Esophagus muscularis mucosa (tissue), 4 donors: ENCODE data around the gene ADAMTSL5. TPM values are rescaled to one million over a fixed set of nuclear protein-coding genes. Genes with fewer than 3 reads are reported as not detected.

Experiments used
- DNase-seq: peaks from one replicate; pipeline ENCODE4 v3.0.0-alpha.2; 2017; ENCODE audit errors: extremely low spot score
- H3K27ac ChIP-seq, 4 donors: fragments of 200-600 bp; sonication (generic); replicated peaks in 1 of 4; 1 replicate in 3 of 4; 2 replicates in 1 of 4; pipeline ENCODE4 v1.5.1; 2016 to 2019; ENCODE audit warnings: mild to moderate bottlenecking in 1 of 4
- H3K27me3 ChIP-seq, 4 donors: fragments of 200-600 bp; sonication (generic); one replicate each; pipeline versions ENCODE4 v1.5.1 to v1.6.0; 2016 to 2019
- H3K36me3 ChIP-seq, 4 donors: fragments of 200-600 bp; sonication (generic); one replicate each; pipeline ENCODE4 v1.5.1; 2016 to 2019
- H3K4me1 ChIP-seq, 4 donors: fragments of 200-600 bp; sonication (generic); one replicate each; pipeline ENCODE4 v1.5.1; 2016 to 2019
- H3K4me3 ChIP-seq, 4 donors: fragments of 200-600 bp; sonication (generic); 1 replicate in 2 of 4; 2 replicates in 2 of 4; pipeline ENCODE4 v1.5.1; 2016 to 2019; ENCODE audit warnings: mild to moderate bottlenecking in 4 of 4, moderate library complexity in 1 of 4
- H3K9me3 ChIP-seq, 4 donors: fragments of 200-600 bp; sonication (generic); 1 replicate in 3 of 4; 2 replicates in 1 of 4; pipeline ENCODE4 v1.5.1; 2016 to 2019
- EP300 ChIP-seq: sonication (generic); formaldehyde crosslinking; IDR thresholded peaks from one replicate; pipeline ENCODE4 v1.6.1; 2017; ENCODE audit warnings: antibody characterized with exemption
- POLR2A ChIP-seq: fragments of 450-650 bp; IDR thresholded peaks from one replicate; pipeline ENCODE4 v1.6.1; 2017; ENCODE audit warnings: antibody characterized with exemption, moderate library complexity, mild to moderate bottlenecking, low read depth
- POLR2AphosphoS5 ChIP-seq, 2 donors: sonication (generic); formaldehyde crosslinking; IDR thresholded peaks; one replicate each; pipeline ENCODE4 v1.6.1; 2017; ENCODE audit warnings: antibody characterized with exemption in 2 of 2
- WGBS: methylation state at CpG from one replicate; pipeline ENCODE4 v1.1.5; 2018; 5-methylcytosine and 5-hydroxymethylcytosine counted together
- intact Hi-C: fragments of 100-400 bp; cut with DNase I; formaldehyde crosslinking; loops from one replicate; pipeline ENCODE4 v1.15.1; 2023
- total RNA-seq, 4 donors: library from RNA; depleted of rRNA; stranded (reverse); fragments of >200 nt; gene quantifications; one replicate each; pipeline versions ENCODE4 v1.1.0 to v1.2.1, GENCODE V29; 2016
- TF ChIP-seq, protein P1 (sequence below), 3 experiments: fragments of 200-600 bp in 2 of 3; fragments of 450-650 bp in 1 of 3; sonication (generic) in 2 of 3; IDR thresholded peaks; one replicate each; pipeline ENCODE4 v1.5.1; 2017 to 2019; ENCODE audit warnings: antibody characterized with exemption in 3 of 3, mild to moderate bottlenecking in 2 of 3, moderate library complexity in 1 of 3

ADAMTSL5 gene
- total RNA-seq, 4 donors from 2014 or later, result 3.9 to 5.9 (median 4.7) TPM

GRCh38 chr19:1456121-1456900, 56.5 kb downstream of the ADAMTSL5 start:
- DNase-seq, result no peak
- TF ChIP-seq, protein P1, sequence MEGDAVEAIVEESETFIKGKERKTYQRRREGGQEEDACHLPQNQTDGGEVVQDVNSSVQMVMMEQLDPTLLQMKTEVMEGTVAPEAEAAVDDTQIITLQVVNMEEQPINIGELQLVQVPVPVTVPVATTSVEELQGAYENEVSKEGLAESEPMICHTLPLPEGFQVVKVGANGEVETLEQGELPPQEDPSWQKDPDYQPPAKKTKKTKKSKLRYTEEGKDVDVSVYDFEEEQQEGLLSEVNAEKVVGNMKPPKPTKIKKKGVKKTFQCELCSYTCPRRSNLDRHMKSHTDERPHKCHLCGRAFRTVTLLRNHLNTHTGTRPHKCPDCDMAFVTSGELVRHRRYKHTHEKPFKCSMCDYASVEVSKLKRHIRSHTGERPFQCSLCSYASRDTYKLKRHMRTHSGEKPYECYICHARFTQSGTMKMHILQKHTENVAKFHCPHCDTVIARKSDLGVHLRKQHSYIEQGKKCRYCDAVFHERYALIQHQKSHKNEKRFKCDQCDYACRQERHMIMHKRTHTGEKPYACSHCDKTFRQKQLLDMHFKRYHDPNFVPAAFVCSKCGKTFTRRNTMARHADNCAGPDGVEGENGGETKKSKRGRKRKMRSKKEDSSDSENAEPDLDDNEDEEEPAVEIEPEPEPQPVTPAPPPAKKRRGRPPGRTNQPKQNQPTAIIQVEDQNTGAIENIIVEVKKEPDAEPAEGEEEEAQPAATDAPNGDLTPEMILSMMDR (IDR thresholded peaks at IDR 0.05), result no peak
- TF ChIP-seq POLR2A (no peak), EP300 (no peak), POLR2AphosphoS5 (IDR thresholded peaks at IDR 0.05) (no peak)
- H3K36me3 ChIP-seq, result peaks cover 0 to 16% (median 16%) of the 10 kb centered on the region in 4 donors
- H3K9me3 ChIP-seq, result no peaks in the 10 kb centered on the region
- WGBS, result 13% methylated on average over 6 of the region's 43 CpGs
- H3K27me3 ChIP-seq, result peaks cover 0 to 72% (median 63%) of the 10 kb centered on the region in 4 donors
- intact Hi-C loops, result no loop called here
- no peak overlapping the region for H3K4me3 ChIP-seq
- no peak overlapping the region for H3K27ac ChIP-seq
- H3K4me1 ChIP-seq, result peaks cover 8 to 51% (median 44%) of the 10 kb centered on the region in 4 donors

DNA sequence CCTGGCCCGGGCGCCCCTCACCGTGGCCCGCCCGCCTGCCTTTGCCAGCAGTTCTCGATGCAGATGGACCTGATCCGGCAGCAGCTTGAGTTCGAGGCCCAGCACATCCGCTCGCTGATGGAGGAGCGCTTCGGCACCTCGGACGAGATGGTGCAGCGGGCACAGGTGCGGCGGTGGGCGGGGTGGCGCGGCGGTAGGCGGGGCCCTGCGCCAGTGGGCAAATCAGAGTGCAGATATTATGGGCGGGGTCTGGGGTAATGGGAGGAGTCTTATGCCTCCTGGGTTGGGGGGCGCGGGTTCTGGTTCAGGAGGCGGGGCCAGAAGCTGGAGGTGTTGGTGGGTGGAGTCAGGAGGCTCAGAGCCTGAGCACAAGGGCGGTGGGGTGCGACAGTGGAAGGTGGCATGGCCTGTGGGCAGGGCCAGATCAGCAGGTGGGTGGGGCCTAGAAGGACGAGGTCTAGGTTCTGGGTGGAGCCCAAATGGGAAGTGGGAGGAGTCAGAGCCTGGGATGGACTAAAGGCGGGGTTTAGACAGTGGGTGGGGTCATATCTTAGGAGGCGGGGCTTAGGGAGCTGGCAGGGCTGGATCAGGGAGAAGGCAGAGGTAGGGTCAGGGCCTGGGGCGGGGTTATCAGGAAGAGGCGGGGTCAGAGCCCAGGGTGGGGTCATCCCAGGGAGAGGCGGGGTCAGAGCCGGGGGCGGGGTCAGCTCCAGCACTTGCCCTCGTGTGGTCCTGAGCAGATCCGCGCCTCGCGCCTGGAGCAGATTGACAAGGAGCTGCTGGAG, 57.3 kb downstream of the ADAMTSL5 start:
- intact Hi-C loops, result no loop called here

More for the DNA sequence above, 57.3 kb downstream of the ADAMTSL5 start:
- WGBS, result 11% methylated on average over 18 of the region's 42 CpGs
- Histone ChIP-seq H3K4me3 (no peak overlapping the region), H3K27ac (no peak overlapping the region), H3K36me3 (peaks cover 0 to 9% (median 8%) of the 10 kb centered on the region in 4 donors), H3K27me3 (peaks cover 0 to 79% (median 71%) of the 10 kb centered on the region in 4 donors), H3K4me1 (peaks cover 8 to 51% (median 44%) of the 10 kb centered on the region in 4 donors), H3K9me3 (no peaks in the 10 kb centered on the region)
- DNase-seq, result no peak
- TF ChIP-seq EP300 (no peak), POLR2A (no peak), POLR2AphosphoS5 (IDR thresholded peaks at IDR 0.05) (no peak)
- TF ChIP-seq, protein P1 (IDR thresholded peaks at IDR 0.05), result no peak

Other genes starting within 250 kb of the ADAMTSL5 start
- gene CIRBP, start 243.7 kb downstream of the ADAMTSL5 start, total RNA-seq, result 100 to 1,000 TPM; 236 to 601 (median 429) TPM
- 10 to 100 TPM; 24.9 to 58.9 (median 43.6) TPM for gene FAM174C, start 237.5 kb downstream of the ADAMTSL5 start, total RNA-seq
- not detected for gene EFNA2, start 227.1 kb downstream of the ADAMTSL5 start, total RNA-seq
- gene NDUFS7, start 129.1 kb downstream of the ADAMTSL5 start, total RNA-seq, result 100 to 1,000 TPM in 1 of 4 donors, 10 to 100 TPM in 3; 85.6 to 110 (median 89.4) TPM
- 10 to 100 TPM in 3 of 4 donors, 1 to 10 TPM in 1; 5.8 to 13.4 (median 11.9) TPM for gene GAMT, start 111.5 kb downstream of the ADAMTSL5 start, total RNA-seq
- gene DAZAP1, start 105.4 kb downstream of the ADAMTSL5 start, total RNA-seq, result 10 to 100 TPM; 44.9 to 79.4 (median 52.9) TPM
- 1,000 to 10,000 TPM; 1,297 to 2,978 (median 2,171) TPM for gene RPS15, start 74.6 kb downstream of the ADAMTSL5 start, total RNA-seq
- gene APC2, start 62.9 kb downstream of the ADAMTSL5 start, total RNA-seq, result 1 to 10 TPM in 2 of 4 donors, under 1 TPM in 2; 0.42 to 1.8 (median 1.2) TPM
- gene C19orf25, start 33.8 kb downstream of the ADAMTSL5 start, total RNA-seq, result 10 to 100 TPM; 21.6 to 43.6 (median 29.8) TPM
- 1 to 10 TPM; 1.9 to 5.4 (median 3.3) TPM for gene PCSK4, start 22.7 kb downstream of the ADAMTSL5 start, total RNA-seq
- gene REEP6, start 21.8 kb downstream of the ADAMTSL5 start, total RNA-seq, result 1 to 10 TPM in 1 of 4 donors, under 1 TPM in 2, not detected in 1; 0.23 to 2.3 (median 0.99) TPM
- under 1 TPM in 1 of 4 donors, not detected in 3; 0.17 TPM for gene PLK5, start 11.1 kb upstream of the ADAMTSL5 start, total RNA-seq
- 10 to 100 TPM; 21.6 to 64.4 (median 47.5) TPM for gene MEX3D, start 55.3 kb upstream of the ADAMTSL5 start, total RNA-seq
- gene MBD3, start 79.8 kb upstream of the ADAMTSL5 start, total RNA-seq, result 100 to 1,000 TPM in 3 of 4 donors, 10 to 100 TPM in 1; 81.8 to 152 (median 114) TPM
- 100 to 1,000 TPM; 111 to 152 (median 132) TPM for gene UQCR11, start 92.4 kb upstream of the ADAMTSL5 start, total RNA-seq
- 10 to 100 TPM; 32.0 to 53.6 (median 46.5) TPM for gene TCF3, start 139.6 kb upstream of the ADAMTSL5 start, total RNA-seq
- not detected for gene ONECUT3, start 240.5 kb upstream of the ADAMTSL5 start, total RNA-seq